ENCODE measurements around the gene PGGT1B. TPM values are rescaled to one million over a fixed set of nuclear protein-coding genes. Genes with fewer than 3 reads are reported as not detected.

PGGT1B gene
- total and polyA plus RNA-seq, 2 of the 8 experiments (the other 6 are each of a cell fraction or from before 2014, with no cell fraction given) = 1.9 to 43.1 TPM

- TF ChIP-seq, protein P1, sequence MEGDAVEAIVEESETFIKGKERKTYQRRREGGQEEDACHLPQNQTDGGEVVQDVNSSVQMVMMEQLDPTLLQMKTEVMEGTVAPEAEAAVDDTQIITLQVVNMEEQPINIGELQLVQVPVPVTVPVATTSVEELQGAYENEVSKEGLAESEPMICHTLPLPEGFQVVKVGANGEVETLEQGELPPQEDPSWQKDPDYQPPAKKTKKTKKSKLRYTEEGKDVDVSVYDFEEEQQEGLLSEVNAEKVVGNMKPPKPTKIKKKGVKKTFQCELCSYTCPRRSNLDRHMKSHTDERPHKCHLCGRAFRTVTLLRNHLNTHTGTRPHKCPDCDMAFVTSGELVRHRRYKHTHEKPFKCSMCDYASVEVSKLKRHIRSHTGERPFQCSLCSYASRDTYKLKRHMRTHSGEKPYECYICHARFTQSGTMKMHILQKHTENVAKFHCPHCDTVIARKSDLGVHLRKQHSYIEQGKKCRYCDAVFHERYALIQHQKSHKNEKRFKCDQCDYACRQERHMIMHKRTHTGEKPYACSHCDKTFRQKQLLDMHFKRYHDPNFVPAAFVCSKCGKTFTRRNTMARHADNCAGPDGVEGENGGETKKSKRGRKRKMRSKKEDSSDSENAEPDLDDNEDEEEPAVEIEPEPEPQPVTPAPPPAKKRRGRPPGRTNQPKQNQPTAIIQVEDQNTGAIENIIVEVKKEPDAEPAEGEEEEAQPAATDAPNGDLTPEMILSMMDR (IDR thresholded peaks at IDR 0.05; ENCODE audit: control extremely low read depth in 1 of 3, insufficient read depth in 1 of 3, low read depth in 1 of 3, low read length in 3 of 3) = no peak
- no peak for TF ChIP-seq RFX5 (IDR thresholded peaks at IDR 0.05; ENCODE audit: borderline replicate concordance, low read depth, low read length)
- TF ChIP-seq ATF2 (IDR thresholded peaks at IDR 0.05; ENCODE audit: low read length) = no peak
Observed at GRCh38 chr5:115165790-115166189, 96.9 kb downstream of the PGGT1B start (continued).

Measured in H1 (cell line).